Measurements from ENCODE around the gene KIRREL3. TPM values are rescaled to one million over a fixed set of nuclear protein-coding genes. Genes with fewer than 3 reads are reported as not detected.

Gene KIRREL3
- total RNA-seq, 2 donors from 2014 or later: 0.28 TPM; not detected in 1

GRCh38 chr11:126740846-126741245 lies 259.7 kb downstream of the KIRREL3 start:
- no peak overlapping the region for H3K27ac ChIP-seq
- H3K9me3 ChIP-seq: no peaks in the 10 kb centered on the region
- WGBS: 75% methylated on average over 1 of the region's 1 CpG
- intact Hi-C loops (cut with DNase I): no loop called here
- H3K4me1 ChIP-seq (replicated peaks): no peaks in the 10 kb centered on the region
- no peaks in the 10 kb centered on the region for H3K36me3 ChIP-seq
- no peaks in the 10 kb centered on the region for H3K27me3 ChIP-seq (replicated peaks; ENCODE audit: insufficient read depth)
- H3K4me3 ChIP-seq: no peak overlapping the region
- TF ChIP-seq POLR2AphosphoS5 (IDR thresholded peaks at IDR 0.05): no peak
- TF ChIP-seq, protein P1, sequence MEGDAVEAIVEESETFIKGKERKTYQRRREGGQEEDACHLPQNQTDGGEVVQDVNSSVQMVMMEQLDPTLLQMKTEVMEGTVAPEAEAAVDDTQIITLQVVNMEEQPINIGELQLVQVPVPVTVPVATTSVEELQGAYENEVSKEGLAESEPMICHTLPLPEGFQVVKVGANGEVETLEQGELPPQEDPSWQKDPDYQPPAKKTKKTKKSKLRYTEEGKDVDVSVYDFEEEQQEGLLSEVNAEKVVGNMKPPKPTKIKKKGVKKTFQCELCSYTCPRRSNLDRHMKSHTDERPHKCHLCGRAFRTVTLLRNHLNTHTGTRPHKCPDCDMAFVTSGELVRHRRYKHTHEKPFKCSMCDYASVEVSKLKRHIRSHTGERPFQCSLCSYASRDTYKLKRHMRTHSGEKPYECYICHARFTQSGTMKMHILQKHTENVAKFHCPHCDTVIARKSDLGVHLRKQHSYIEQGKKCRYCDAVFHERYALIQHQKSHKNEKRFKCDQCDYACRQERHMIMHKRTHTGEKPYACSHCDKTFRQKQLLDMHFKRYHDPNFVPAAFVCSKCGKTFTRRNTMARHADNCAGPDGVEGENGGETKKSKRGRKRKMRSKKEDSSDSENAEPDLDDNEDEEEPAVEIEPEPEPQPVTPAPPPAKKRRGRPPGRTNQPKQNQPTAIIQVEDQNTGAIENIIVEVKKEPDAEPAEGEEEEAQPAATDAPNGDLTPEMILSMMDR (IDR thresholded peaks at IDR 0.05): no peak
- TF ChIP-seq POLR2A (IDR thresholded peaks at IDR 0.05): no peak
- no peak for DNase-seq (ENCODE audit: low spot score)

GRCh38 chr11:126739499-126740145 lies 260.9 kb downstream of the KIRREL3 start:
- Histone ChIP-seq H3K4me1 (replicated peaks) (no peaks in the 10 kb centered on the region), H3K27me3 (replicated peaks; ENCODE audit: insufficient read depth) (no peaks in the 10 kb centered on the region), H3K9me3 (no peaks in the 10 kb centered on the region), H3K36me3 (no peaks in the 10 kb centered on the region), H3K27ac (no peak overlapping the region), H3K4me3 (no peak overlapping the region)
- TF ChIP-seq POLR2A (IDR thresholded peaks at IDR 0.05) (no peak), POLR2AphosphoS5 (IDR thresholded peaks at IDR 0.05) (no peak)
- TF ChIP-seq, protein P1 (IDR thresholded peaks at IDR 0.05): no peak
- 44% methylated on average over 2 of the region's 2 CpGs for WGBS
- intact Hi-C loops (cut with DNase I): no loop called here
- no peak for DNase-seq (ENCODE audit: low spot score)

DNA sequence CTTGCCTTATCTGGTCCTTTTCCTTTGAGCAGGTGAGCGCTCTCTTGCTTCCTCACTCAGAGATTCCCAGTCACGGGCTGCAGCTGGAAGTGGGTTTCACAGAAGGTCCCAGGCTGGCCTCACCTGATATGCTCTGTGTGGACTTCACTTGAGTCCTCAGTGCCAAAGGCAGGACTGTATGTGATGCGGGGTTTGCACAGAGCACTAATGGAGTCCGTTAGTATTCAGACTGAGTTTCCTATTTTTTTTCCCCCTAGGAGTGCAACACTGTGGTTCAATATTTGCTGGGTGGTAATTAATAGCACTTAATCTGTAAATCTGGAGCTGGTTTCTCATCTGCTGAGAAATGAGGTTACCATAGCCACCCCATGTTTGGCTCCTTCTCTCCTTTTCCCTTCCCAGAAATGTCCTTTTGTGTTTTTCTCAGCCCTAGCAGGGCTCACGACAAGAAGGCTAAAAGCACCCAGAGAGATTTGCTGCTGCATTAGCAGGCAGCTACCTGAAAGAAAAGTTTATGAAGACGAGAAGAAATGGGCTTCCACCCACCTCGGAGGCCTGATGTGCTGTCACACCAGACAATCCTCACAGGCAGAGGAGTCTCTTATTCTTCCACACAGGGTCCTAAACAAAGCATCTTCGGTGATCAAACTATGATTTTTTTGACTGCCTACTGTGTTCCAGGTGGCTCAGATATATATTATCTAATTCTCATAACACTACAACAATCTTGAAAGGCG lies 262.1 kb downstream of the KIRREL3 start:
- no peak overlapping the region for H3K4me3 ChIP-seq
- TF ChIP-seq, protein P1 (IDR thresholded peaks at IDR 0.05): no peak
- no peak for DNase-seq (ENCODE audit: low spot score)
- H3K36me3 ChIP-seq: no peaks in the 10 kb centered on the region
- no peak overlapping the region for H3K27ac ChIP-seq
- no peaks in the 10 kb centered on the region for H3K9me3 ChIP-seq
- no peaks in the 10 kb centered on the region for H3K4me1 ChIP-seq (replicated peaks)
- 62% methylated on average over 9 of the region's 9 CpGs for WGBS
- no peaks in the 10 kb centered on the region for H3K27me3 ChIP-seq (replicated peaks; ENCODE audit: insufficient read depth)
- intact Hi-C loops (cut with DNase I): no loop called here

- Histone ChIP-seq H3K4me1 (replicated peaks) (no peaks in the 10 kb centered on the region), H3K4me3 (no peak overlapping the region), H3K36me3 (no peaks in the 10 kb centered on the region), H3K9me3 (no peaks in the 10 kb centered on the region), H3K27me3 (replicated peaks; ENCODE audit: insufficient read depth) (no peaks in the 10 kb centered on the region), H3K27ac (no peak overlapping the region)
- DNase-seq (ENCODE audit: low spot score): no peak
- intact Hi-C loops (cut with DNase I): no loop called here
- WGBS: 66% methylated on average over 12 of the region's 12 CpGs
- TF ChIP-seq POLR2AphosphoS5 (IDR thresholded peaks at IDR 0.05) (no peak), POLR2A (IDR thresholded peaks at IDR 0.05) (no peak)
- TF ChIP-seq, protein P1 (IDR thresholded peaks at IDR 0.05): no peak
Observed at GRCh38 chr11:126736682-126737572, 263.6 kb downstream of the KIRREL3 start.

All from prostate gland (tissue), 2 donors.